GM21526 (cell line): ENCODE measurements around the gene TNPO2.
"Not testable (repeated sequence)": the region's sequence is repeated elsewhere in the genome, so short reads cannot be mapped to it uniquely, and the experiment has no call there.

Source experiments
- ATAC-seq: cut with Tn5 transposase; IDR thresholded peaks from one replicate; pipeline ENCODE4 v1.9.1; 2021; ENCODE audit warnings: moderate library complexity; ENCODE audit not compliant: unreplicated experiment, low FRiP score

Gene TNPO2

DNA sequence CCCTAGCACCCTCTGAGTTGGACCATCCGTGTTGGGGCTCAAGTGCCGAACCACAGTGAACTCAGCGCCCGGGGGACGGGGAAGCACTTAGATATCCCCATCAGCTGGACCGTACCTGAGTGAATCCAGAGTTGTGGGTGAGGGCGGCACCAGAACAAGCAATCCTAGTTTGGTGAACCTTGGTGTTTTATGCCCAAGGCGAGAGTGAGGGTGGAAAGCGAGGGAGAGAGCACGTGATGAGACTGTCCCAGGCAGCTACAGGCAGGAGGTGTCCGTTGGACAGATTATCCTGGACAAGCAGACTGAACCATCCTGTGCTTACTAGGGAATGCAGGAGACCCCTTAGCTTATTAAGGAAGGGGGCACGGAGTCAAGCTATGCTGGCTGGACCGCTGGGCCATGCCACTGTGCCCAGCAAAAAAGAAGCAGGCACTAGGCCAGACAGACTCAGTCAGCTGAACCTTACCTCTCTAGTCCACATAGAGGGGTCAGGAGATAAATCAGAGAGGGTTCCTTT lies 14.2 kb upstream of the TNPO2 start:
- no peak for ATAC-seq

DNA sequence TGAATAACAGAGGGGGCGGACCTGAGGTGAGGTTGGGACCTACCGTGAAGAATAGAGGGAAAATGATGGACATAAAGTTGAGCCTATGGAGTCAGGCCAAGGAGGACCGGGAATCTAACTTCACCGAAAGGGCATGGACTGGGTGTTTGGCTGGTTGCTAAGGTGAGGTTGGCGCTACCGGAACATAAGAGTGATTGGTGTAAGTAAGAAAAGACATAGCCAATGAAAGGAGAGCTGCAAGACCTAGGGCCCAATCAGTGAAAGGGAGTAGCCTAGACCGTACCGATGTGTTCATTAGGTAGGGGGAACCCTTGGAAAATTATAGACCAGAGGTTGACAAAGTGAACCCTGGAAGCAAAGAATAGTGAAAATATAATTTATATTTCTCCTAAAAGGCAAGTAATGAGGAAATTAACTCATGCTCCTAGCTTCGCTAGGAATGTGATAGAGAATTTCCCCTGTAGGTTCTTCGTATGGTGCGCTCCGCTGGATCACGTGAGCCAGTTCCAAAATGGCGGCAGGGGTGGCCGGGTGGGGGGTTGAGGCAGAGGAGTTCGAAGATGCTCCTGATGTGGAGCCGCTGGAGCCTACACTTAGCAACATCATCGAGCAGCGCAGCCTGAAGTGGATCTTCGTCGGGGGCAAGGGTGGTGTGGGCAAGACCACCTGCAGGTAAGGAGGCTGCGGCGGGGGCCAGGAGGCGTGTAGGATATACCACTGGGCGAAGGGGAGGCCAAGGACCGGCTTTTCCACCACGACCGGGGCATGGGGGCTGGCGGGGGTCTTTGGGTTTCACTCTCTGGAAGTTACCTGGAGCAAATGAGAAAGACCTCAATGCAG lies 13.5 kb upstream of the TNPO2 start, which contains the start of gene GET3:
GET3 (plus strand) TSS at position 503 of the 840 bp plus-strand sequence; CDS start at position 512, 9 bp downstream.
- ATAC-seq: peak; percentile 54

DNA sequence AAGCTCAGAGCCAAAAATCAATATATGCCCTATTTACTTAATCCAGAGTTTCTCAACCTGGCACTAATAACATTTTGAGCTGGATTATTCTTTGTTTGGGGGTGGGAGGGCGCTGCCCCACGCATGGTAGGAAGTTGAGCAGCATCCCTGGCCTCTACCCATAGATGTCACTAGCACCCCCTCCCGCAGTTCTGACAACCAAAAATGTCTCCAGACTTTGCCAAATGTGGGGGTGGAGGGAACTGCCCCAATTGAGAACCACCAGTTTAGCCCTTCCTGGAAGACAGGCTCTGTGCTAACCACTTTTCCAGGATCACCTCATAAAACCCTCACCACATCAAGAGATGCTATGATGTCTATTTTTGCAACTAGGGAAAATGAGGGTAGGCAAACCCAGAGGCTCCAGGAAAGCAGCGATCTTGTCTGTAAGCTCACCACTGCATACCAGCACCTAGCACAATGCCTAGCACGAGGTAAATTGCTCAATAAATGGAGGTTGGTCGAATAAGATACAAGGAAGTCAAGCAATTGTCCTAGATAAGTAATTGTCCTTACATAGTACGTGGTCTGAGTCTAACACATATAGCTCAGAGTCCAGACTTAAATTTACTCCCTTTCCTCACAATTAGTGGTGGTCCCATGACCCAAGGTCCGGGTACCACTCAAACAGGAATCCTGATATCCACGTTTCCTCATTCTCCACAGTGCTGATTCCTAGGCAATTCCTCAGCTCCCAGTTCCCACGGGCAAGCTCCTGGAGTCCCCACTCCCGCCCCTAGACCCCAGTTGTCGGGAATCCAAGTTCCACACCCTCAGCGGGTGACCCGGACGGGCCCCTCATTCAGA lies 9.9 kb upstream of the TNPO2 start:
- ATAC-seq: no peak

- no peak for ATAC-seq
Measured at GRCh38 chr19:12731337-12731736, 7.6 kb upstream of the TNPO2 start.

GRCh38 chr19:12730064-12730463 lies 6.3 kb upstream of the TNPO2 start:
- ATAC-seq: no peak

DNA sequence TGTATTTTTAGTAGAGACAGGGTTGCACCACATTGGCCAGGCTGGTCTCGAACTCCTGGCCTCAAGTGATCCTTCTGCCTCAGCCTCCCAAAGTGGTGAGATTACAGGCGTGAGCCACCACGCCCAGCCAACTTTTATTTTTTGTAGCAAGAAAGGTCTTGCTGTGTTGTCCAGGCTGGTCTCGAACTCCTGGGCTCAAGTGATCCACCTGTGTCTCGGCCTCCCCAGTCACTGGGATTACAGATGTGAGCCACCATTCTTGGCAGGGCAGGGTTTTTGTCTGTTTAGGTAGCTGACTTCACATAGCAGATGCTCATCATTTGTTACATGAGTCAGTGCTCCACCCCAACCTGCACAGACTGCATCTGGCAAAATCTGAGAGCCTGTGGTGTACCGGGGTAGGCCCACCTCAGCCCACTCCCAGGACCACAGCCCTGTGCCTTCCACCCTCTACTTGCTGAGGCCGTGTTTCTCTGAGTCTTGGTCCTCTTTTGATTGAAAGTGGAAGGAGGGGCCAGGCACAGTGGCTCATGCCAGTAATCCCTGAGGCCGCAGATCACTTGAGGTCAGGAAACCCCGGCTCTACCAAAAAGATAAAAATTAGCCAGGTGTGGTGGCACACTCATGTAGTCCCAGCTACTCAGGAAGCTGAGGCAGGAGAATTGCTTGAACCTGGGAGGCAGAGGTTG lies 4.2 kb upstream of the TNPO2 start:
- no peak for ATAC-seq

GRCh38 chr19:12726988-12727316 lies 3.2 kb upstream of the TNPO2 start:
- no peak for ATAC-seq

GRCh38 chr19:12725612-12726011 lies 1.9 kb upstream of the TNPO2 start:
- ATAC-seq: not testable (repeated sequence)

DNA sequence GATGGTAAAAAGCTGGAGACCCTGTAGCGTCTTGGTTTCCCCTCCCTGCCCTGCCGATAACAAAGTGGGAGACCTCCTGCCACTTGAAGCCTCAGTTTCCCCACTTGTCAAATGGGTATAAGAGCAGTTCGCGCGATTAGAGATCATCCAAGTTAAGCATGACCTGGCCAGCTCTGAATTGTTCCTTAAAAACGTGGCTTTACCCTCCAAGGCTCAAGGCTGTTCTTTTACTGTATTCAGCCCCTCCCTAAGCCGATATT lies 421 bp downstream of the TNPO2 start:
- no peak for ATAC-seq

DNA sequence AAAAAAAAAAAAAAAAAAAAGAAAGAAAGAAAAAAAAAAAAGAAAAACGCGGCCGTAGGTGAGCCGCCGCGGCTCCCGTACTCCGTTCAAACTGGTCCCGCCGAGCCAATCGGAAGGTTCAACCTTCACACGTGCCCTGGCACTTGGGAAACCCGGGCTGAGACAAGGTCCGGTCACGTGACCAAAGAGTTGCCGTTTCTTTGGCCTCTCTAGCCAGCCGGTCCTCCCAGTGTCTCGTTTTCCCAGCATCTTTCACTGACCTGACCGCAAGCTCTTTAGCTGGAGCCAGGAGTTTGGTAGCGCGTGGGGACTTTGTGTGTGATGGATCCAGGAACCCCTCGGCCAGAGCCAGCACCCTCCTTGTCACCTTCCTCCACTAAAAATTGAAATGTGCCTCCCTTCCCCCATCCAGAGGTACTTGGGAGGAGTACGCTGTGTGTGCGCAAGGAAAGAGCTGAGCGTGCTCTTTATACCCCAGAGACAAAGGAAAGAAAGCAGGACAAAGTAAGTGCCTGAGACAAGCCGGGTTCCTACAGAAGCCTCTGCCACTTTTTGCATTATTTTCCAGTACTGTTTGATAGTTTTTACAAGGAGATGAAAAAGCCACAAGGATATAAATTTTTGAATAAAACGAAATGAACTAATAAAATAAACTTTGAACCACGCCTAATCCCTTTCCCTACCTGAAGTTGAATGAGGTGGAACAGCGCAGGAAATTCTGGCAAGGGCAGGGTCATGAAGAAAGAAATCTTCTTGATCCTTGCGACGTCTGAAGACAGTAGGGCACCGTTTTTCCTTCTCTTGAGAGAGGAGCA lies 959 bp downstream of the TNPO2 start:
- peak; percentile 61 for ATAC-seq

DNA sequence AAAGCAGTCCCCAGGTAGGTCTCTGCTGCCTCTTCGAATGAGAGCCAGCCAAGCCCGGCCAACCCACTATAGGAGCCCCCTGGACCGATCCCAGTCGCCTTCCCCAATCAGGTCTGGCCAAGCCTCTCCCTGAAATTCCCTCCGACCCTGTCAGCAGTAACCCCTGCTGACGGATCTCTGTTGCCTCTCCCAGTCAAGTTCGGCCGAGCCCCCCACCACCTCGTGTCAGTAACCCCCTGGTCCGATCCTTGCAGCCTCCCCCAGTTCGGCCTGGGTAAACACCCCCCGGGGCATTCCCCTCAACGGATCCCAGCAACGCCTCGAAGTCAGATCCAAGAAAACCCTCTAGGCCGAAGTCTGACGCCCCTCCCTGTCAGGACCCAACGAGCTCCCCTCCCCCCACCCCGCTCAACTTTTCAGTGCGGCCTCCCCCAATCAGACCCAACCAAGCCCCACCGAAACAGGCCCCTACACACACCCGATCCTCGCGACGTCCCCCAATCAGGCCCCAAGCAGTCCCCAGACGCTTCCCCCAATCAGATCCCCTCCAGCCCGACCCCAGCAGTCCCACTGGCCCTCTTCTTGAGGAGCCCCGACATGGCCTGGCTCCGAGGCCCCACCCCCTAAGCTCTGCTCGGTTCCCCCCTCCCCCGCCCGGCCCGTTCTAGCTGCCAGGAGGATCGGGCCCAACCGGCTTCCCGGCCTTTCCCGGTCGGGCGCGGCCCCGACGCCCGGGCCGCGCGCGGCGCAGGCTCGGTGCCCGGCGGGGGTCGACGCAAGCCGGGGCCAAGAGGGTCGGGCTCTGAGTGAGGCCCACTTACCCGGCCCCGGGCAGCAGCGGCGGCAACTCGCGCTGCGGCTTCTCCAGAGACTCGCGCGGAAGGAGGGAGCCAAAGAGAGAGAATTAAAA lies 1.8 kb downstream of the TNPO2 start:
- peak; percentile 15 for ATAC-seq

DNA sequence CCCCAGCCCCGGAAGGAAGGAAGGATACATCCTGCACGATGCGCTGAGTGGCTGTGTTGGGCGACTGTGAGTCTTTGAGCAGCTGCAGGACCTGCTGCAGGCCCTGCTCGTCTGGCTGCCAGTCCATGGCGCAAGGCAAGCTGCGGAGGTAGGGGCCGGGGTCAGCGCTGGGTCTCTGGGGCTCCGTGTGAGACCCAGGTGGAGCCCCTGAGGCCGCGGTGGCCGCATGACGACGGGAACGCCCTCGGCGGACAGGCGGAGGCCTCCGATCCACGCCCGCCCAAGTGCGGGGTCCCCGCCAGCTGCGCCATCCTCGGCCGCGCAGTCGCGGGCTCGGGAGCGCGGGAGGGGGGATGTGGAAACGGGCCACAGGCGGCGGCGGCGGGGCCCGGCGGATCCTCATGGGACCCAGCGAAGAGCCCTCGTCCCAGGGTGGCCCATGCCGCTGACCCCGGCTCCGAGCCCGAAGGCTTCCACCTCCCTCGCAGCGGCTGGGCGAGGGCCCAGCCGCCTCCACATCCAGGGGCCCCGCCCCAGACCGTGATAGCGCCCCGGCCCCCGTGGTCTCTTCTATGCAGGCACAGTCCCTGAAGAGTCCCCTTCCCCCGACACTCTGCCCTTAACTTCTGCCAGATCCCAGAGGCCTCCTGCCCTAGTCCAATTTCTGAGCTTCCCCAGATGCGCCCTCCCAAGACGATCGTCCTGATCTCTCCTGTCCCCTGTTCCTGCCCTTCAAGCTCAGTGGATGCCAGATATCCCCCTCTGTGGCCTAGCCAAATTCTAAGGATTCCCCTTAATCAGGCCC lies 2.7 kb downstream of the TNPO2 start:
- ATAC-seq: no peak

GRCh38 chr19:12720296-12720695 lies 3.4 kb downstream of the TNPO2 start:
- ATAC-seq: no peak

DNA sequence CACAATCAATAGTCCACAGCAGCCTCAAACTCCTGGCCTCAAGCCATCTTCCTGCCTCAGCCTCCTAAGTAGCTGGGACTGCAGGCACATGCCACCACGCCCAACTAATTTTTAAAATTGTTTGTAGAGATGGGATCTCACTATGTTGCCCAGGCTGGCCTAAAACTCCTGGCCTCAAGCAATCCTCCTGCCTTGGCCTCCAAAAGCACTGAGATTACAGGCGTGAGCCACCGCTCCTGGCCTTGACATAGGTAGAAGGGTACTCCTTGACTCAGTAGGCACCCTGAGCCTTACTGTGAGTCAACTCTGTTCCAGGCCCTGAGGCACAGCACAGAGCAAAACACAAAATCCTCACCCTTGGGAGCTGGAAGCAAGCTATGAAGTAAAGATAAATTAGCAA lies 7.8 kb downstream of the TNPO2 start:
- ATAC-seq: no peak

DNA sequence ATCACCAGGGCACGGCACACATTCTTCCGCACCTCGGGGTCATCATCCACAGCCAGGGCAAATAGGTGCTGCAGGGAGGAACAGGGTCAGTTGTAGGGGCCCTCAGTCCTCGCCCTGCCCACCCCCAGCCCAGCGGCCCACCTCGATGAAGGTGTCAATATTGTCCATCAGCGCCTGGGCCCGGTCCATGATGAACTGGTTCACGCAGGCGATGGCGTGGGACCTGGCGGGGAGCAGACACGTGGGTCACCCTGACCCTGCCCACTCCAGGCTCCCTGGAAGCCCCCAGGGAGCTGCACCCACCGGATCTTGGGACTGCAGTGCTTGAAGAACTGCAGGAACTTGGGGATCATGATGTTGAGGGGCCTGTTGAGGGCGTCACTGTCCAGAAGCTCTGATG lies 8.6 kb downstream of the TNPO2 start:
- no peak for ATAC-seq

- ATAC-seq: not testable (repeated sequence)
Measured at GRCh38 chr19:12713304-12713703, 10.4 kb downstream of the TNPO2 start.

DNA sequence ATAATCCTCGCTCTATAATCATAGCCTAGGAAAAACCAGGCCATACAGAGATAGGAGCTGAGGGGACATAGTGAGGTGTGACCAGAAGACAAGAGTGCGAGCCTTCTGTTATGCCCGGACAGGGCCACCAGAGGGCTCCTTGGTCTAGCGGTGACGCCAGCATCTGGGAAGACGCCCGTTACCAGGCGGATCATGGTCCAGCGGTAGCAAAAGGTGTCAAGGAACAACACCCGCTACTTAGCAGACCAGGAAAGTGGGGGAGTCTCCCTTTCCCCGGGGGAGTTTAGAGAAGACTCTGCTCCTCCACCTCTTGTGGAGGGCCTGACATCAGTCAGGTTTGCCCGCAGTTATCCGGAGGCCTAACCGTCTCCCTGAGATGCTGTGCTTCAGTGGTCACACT lies 11.7 kb downstream of the TNPO2 start:
- ATAC-seq: not testable (repeated sequence)

DNA sequence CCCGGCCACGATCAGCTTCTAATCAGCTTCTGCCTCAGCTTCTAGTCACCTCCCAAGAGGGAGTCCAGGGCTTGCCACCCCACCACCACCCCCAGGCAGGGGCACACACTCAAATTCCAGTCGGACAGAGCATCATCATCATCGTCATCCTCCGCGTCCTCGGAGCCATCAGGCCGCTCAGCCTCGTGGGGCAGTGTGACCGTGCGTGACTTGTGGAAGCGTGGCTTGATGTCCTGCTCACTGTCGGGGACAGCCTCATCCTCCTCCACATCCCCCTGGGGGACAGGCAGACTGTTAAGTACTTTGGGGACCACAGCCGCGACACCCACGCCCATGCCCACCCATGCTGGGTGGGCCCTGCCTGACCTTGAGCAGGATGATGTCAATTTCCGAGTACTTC lies 12.5 kb downstream of the TNPO2 start:
- ATAC-seq: no peak

DNA sequence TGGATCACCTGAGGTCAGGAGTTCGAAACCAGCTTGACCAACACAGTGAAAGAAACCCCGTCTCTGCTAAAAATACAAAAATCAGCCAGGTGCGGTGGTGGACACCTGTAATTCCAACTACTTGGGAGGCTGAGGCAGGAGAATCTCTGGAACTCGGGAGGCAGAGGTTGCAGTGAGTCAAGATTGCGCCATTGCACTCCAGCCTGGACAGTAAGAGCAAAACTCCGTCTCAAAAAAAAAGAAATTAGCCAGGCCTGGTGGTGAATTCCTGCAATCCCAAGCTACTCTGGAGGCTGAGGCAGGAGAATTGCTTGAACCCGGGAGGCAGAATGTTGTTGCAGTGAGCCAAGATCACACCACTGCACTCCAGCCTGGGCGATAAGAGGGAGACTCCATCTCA lies 15.1 kb downstream of the TNPO2 start:
- ATAC-seq: no peak
